Measurements from ENCODE around the gene HOXA7. TPM values are rescaled to one million over a fixed set of nuclear protein-coding genes. Genes with fewer than 3 reads are reported as not detected.

The HOXA7 gene
- total and polyA plus RNA-seq, 11 donors, result 0.29 TPM; not detected in 10

- H3K9me3 ChIP-seq, result no peaks in the 10 kb centered on the region
- no peak overlapping the region for H3K4me3 ChIP-seq
- peaks cover 3 to 42% (median 18%) of the 10 kb centered on the region in 12 donors for H3K4me1 ChIP-seq
- ATAC-seq (no peak), DNase-seq (no peak)
- no peak overlapping the region for H3K27ac ChIP-seq
- H3K36me3 ChIP-seq, result no peaks in the 10 kb centered on the region
- peaks cover 60 to 96% (median 91%) of the 10 kb centered on the region in 9 donors for H3K27me3 ChIP-seq
- no peak for TF ChIP-seq POLR2A (IDR thresholded peaks at IDR 0.05)
- TF ChIP-seq CTCF (IDR thresholded peaks at IDR 0.05), result no peak
- intact Hi-C loops (cut with DNase I), result loop anchor here in 5 of 10 donors (5.0 to 10.0 kb wide), 4 partner anchors 371 to 718 kb away; no protein-coding TSS in a partner anchor
- 16 to 29% (median 23%) methylated on average over 4 of the region's 4 CpGs for WGBS, 4 donors
Observed at GRCh38 chr7:27203964-27204594, 47.6 kb upstream of the HOXA7 start.

GRCh38 chr7:27203365-27203953 is 47.0 kb upstream of the HOXA7 start:
- peaks cover 67 to 96% (median 91%) of the 10 kb centered on the region in 9 donors for H3K27me3 ChIP-seq
- DNase-seq (no peak), ATAC-seq (no peak)
- H3K4me1 ChIP-seq, result peaks cover 4 to 48% (median 21%) of the 10 kb centered on the region in 12 donors
- 12 to 17% (median 15%) methylated on average over 9 to 10 of the region's 10 CpGs for WGBS, 4 donors
- intact Hi-C loops (cut with DNase I), result loop anchor here in 5 of 10 donors (5.0 to 10.0 kb wide), 4 partner anchors 371 to 719 kb away; no protein-coding TSS in a partner anchor
- H3K27ac ChIP-seq, result no peak overlapping the region
- TF ChIP-seq POLR2A (IDR thresholded peaks at IDR 0.05) (no peak), CTCF (IDR thresholded peaks at IDR 0.05) (no peak)
- H3K4me3 ChIP-seq, result no peak overlapping the region
- no peaks in the 10 kb centered on the region for H3K9me3 ChIP-seq
- H3K36me3 ChIP-seq, result no peaks in the 10 kb centered on the region

DNA sequence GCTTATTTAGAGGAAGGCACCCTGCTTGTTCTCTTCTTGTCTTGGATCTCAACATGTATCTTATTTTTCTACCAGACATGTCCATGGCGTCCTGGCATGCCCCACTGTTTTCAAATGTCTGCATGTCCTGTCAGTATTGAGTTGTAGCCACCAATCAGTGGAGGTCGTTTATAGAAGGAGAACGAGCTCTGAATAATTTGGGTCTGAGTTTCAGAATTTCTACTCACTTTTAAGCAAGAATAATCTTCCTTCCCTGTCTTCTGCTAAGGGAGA is 46.3 kb upstream of the HOXA7 start:
- no peak for TF ChIP-seq POLR2A (IDR thresholded peaks at IDR 0.05)
- TF ChIP-seq CTCF (IDR thresholded peaks at IDR 0.05), result no peak
- Histone ChIP-seq H3K9me3 (no peaks in the 10 kb centered on the region), H3K27me3 (peaks cover 73 to 97% (median 93%) of the 10 kb centered on the region in 9 donors), H3K4me3 (no peak overlapping the region), H3K27ac (no peak overlapping the region), H3K36me3 (no peaks in the 10 kb centered on the region), H3K4me1 (peaks cover 4 to 52% (median 21%) of the 10 kb centered on the region in 12 donors)
- DNase-seq, result no peak
- no peak for ATAC-seq
- WGBS, 4 donors, result 11 to 22% (median 22%) methylated on average over 3 of the region's 3 CpGs
- intact Hi-C loops (cut with DNase I), result loop anchor here in 5 of 10 donors (5.0 to 10.0 kb wide), 4 partner anchors 372 to 720 kb away; no protein-coding TSS in a partner anchor

DNA sequence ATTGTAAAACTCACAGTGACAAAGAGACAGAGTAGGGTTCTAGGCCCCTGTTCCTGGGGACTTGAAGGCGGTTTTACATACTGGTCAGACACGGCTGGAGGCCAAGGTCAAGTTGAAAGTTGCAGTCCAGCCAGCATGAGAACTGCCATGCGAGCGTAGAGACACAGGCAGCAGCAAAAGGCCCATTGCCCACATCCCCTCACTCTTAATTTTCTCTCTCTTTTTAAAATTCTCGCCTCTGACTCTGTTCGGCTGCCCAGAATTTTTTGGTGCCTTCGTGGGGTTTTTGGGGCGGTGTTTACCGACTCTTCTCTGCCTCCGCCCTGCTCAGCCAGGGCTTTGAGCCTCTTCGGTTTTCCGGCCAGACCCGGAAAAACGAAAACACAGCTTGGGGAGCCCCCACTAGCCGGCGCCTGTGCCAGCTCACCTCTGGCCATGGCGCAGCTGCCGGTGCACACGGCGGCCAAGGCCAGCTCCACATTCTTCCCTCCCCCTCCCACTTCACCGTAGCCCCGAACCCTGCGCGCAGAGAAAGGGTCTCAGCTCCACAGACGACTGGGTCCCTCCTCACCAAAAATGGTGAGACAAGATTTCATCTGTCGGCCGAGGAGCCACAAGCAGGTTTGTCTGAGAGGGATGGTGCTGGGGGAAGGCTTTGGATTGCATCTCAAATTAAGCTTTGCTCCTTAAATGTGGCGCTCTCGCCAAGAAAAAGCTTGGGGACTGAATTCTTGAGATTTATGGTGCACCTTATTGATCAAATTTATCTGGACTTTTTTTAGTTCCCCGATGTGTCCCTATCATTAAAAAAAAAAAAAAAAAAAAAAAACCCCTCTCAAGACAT is 45.8 kb upstream of the HOXA7 start:
- no peak for ATAC-seq
- H3K4me3 ChIP-seq, result no peak overlapping the region
- 11 to 20% (median 19%) methylated on average over 30 of the region's 30 CpGs for WGBS, 4 donors
- TF ChIP-seq CTCF (IDR thresholded peaks at IDR 0.05) (no peak), POLR2A (IDR thresholded peaks at IDR 0.05) (no peak)
- no peak overlapping the region for H3K27ac ChIP-seq
- no peak for DNase-seq
- H3K36me3 ChIP-seq, result no peaks in the 10 kb centered on the region
- H3K9me3 ChIP-seq, result no peaks in the 10 kb centered on the region
- intact Hi-C loops (cut with DNase I), result loop anchor here in 5 of 10 donors (5.0 to 10.0 kb wide), 4 partner anchors 373 to 720 kb away; no protein-coding TSS in a partner anchor
- peaks cover 4 to 52% (median 21%) of the 10 kb centered on the region in 12 donors for H3K4me1 ChIP-seq
- H3K27me3 ChIP-seq, result peaks cover 79 to 97% (median 93%) of the 10 kb centered on the region in 9 donors

All from heart left ventricle (tissue), 16 donors.